K562 (cell line): Measurements from ENCODE around the gene ADAMTS2. TPM values are rescaled to one million over a fixed set of nuclear protein-coding genes. Genes with fewer than 3 reads are reported as not detected.

Experiments
- ATAC-seq: fragments of 200-7000 bp; cut with Tn5 transposase; 3 replicates; pipeline ENCODE4 v1.9.1; 2020; ENCODE audit warnings: moderate library complexity
- BruUV-seq: library from RNA; stranded (reverse); fragments of 400-500 nt; replicated peaks from 2 replicates; lab custom pipeline; 2021; lab: Mats Ljungman, UMichigan
- CTCF ChIA-PET: fragments of 300-600 bp; formaldehyde crosslinking; extraction: SDS; loops from one replicate; lab custom pipeline; 2021; ENCODE audit warnings: low intra/inter-chr PET ratio; lab: Yijun Ruan, JAX
- POLR2A ChIA-PET: fragments of 300-600, 350-650 bp; sonication (Branson Sonifier 250); formaldehyde crosslinking; extraction: SDS; loops from one replicate; lab custom pipeline; 2021; ENCODE audit warnings: antibody characterized with exemption, inconsistent platforms; lab: Yijun Ruan, JAX
- DNase-seq, 4 experiments: peaks; one replicate each; pipeline versions ENCODE4 v3.0.0 to v3.0.0-alpha.2; 2011 to 2018; ENCODE audit warnings: low spot score in 3 of 4, mixed read lengths in 3 of 4; ENCODE audit errors: extremely low read depth in 1 of 4
- FAIRE-seq: peaks from 2 replicates; lab custom pipeline; 2011; peaks lifted over from hg19 to GRCh38; lab: Jason Lieb, UNC
- H2AFZ ChIP-seq: 2 replicates; pipeline ENCODE4 v1.6.0; 2011; ENCODE audit warnings: low read depth, low read length, control low read depth, inconsistent platforms
- H3K27ac ChIP-seq: fragments of 200-600 bp; 3 replicates; pipeline ENCODE4 v1.8.0; 2011; ENCODE audit warnings: low read depth, mild to moderate bottlenecking, control low read depth, inconsistent platforms, low read length, moderate library complexity, mixed read lengths; ENCODE audit errors: extremely low read depth
- H3K27me3 ChIP-seq, 2 experiments: fragments of 300-600 bp in 1 of 2; 2 replicates in 1 of 2; 3 replicates in 1 of 2; pipeline versions ENCODE4 v1.6.0 to v1.8.0; 2011; ENCODE audit warnings: inconsistent platforms in 2 of 2, low read length in 2 of 2, mild to moderate bottlenecking in 1 of 2, mixed read lengths in 1 of 2, moderate library complexity in 1 of 2; ENCODE audit not compliant: control insufficient read depth in 2 of 2, insufficient read depth in 2 of 2
- H3K36me3 ChIP-seq: fragments of 300-600 bp; 3 replicates; pipeline ENCODE4 v1.8.0; 2011; ENCODE audit warnings: mild to moderate bottlenecking, low read length, inconsistent platforms; ENCODE audit not compliant: control insufficient read depth, insufficient read depth
- H3K4me1 ChIP-seq, 2 experiments: fragments of 200-600 bp in 1 of 2; replicated peaks in 1 of 2; 2 replicates in 1 of 2; 3 replicates in 1 of 2; pipeline versions ENCODE4 v1.5.1 to v1.8.0; 2011; ENCODE audit warnings: inconsistent platforms in 2 of 2, low read length in 2 of 2, mild to moderate bottlenecking in 1 of 2, mixed read lengths in 1 of 2, moderate library complexity in 1 of 2; ENCODE audit not compliant: control insufficient read depth in 2 of 2, insufficient read depth in 2 of 2
- H3K4me2 ChIP-seq: 2 replicates; pipeline ENCODE4 v1.6.1; 2011; ENCODE audit warnings: low read length, control low read depth, inconsistent platforms, mixed read lengths; ENCODE audit not compliant: insufficient read depth
- H3K4me3 ChIP-seq: fragments of 200-600 bp; sonication (generic), shearing (Covaris generic); 2 replicates; pipeline ENCODE4 v1.5.1; 2016; ENCODE audit warnings: control low read depth, inconsistent platforms
- H3K79me2 ChIP-seq: fragments of 200-600 bp; 3 replicates; pipeline ENCODE4 v1.8.0; 2011; ENCODE audit warnings: low read length, inconsistent platforms; ENCODE audit not compliant: control insufficient read depth, insufficient read depth
- H3K9ac ChIP-seq, 2 experiments: 2 replicates each; pipeline versions ENCODE4 v1.6.0 to v1.6.1; 2011; ENCODE audit warnings: low read depth in 2 of 2, low read length in 2 of 2, control low read depth in 1 of 2, inconsistent platforms in 1 of 2, mild to moderate bottlenecking in 1 of 2, mixed read lengths in 1 of 2; ENCODE audit not compliant: insufficient read depth in 1 of 2
- H3K9me1 ChIP-seq: one replicate; pipeline ENCODE4 v1.6.0; 2011; ENCODE audit warnings: inconsistent platforms, mild to moderate bottlenecking, low read length, moderate library complexity; ENCODE audit not compliant: control insufficient read depth, insufficient read depth
- H3K9me3 ChIP-seq: replicated peaks from 2 replicates; pipeline ENCODE4 v1.5.1; 2011; ENCODE audit warnings: low read depth, low read length, inconsistent platforms; ENCODE audit not compliant: control insufficient read depth, insufficient read depth
- H4K20me1 ChIP-seq: replicated peaks from 2 replicates; pipeline ENCODE4 v1.6.1; 2011; ENCODE audit warnings: low read length, inconsistent platforms, mixed read lengths; ENCODE audit not compliant: control insufficient read depth, insufficient read depth
- ARHGAP35 ChIP-seq: fragments of 450-650 bp; IDR thresholded peaks from 2 replicates; pipeline ENCODE4 v1.6.1; 2018; ENCODE audit not compliant: partially characterized antibody
- ARID1B ChIP-seq: fragments of 450-650 bp; IDR thresholded peaks from 2 replicates; pipeline ENCODE4 v1.6.1; 2016; ENCODE audit warnings: antibody characterized with exemption, mild to moderate bottlenecking, inconsistent platforms
- ATF1 ChIP-seq, 2 experiments: fragments of 450-650 bp in 1 of 2; IDR thresholded peaks; 2 replicates each; pipeline ENCODE4 v1.6.1; 2016; ENCODE audit warnings: missing compliant biosample characterization in 1 of 2, missing genetic modification characterization in 1 of 2
- ELK1 ChIP-seq: sonication (generic); formaldehyde crosslinking; IDR thresholded peaks from 2 replicates; pipeline ENCODE4 v1.8.1; 2022; ENCODE audit warnings: missing genetic modification reagents
- MLX ChIP-seq, 2 experiments: fragments of 450-650 bp in 1 of 2; sonication (generic) in 1 of 2; formaldehyde crosslinking; conservative IDR thresholded peaks; 2 replicates each; pipeline versions ENCODE4 v1.4.0 to v1.8.1; 2020 to 2022; ENCODE audit warnings: mild to moderate bottlenecking in 1 of 2, missing genetic modification reagents in 1 of 2
- NCOR1 ChIP-seq: fragments of 450-650 bp; IDR thresholded peaks from 2 replicates; pipeline ENCODE4 v1.6.1; 2016; ENCODE audit warnings: mild to moderate bottlenecking, moderate library complexity
- SIN3A ChIP-seq, 2 experiments: fragments of 150-350 bp in 1 of 2; IDR thresholded peaks; 2 replicates each; pipeline ENCODE4 v1.6.1; 2011 to 2016; ENCODE audit warnings: borderline replicate concordance in 2 of 2, low read depth in 2 of 2, low read length in 2 of 2, mild to moderate bottlenecking in 2 of 2, moderate library complexity in 2 of 2; ENCODE audit not compliant: control insufficient read depth in 1 of 2
- SMAD3 ChIP-seq: fragments of 450-650 bp; formaldehyde crosslinking; conservative IDR thresholded peaks from 2 replicates; pipeline ENCODE4 v1.4.0; 2020; ENCODE audit warnings: mild to moderate bottlenecking
- TGIF2 ChIP-seq: sonication (generic); formaldehyde crosslinking; IDR thresholded peaks from 2 replicates; pipeline ENCODE4 v1.8.1; 2022; ENCODE audit warnings: mild to moderate bottlenecking, missing genetic modification reagents, moderate library complexity
- ZNF3 ChIP-seq: fragments of 250-450 bp; sonication (Bioruptor Pico); IDR thresholded peaks from 2 replicates; pipeline ENCODE4 v1.5.0; 2021; ENCODE audit warnings: mild to moderate bottlenecking, moderate library complexity
- WGBS: fragments of 100-300 bp; shearing (Covaris generic); methylation state at CpG from one replicate; pipeline ENCODE4 v1.1.6; 2016; ENCODE audit warnings: low coverage, mixed read lengths; ENCODE audit not compliant: insufficient coverage; ENCODE audit errors: missing lambda C conversion rate; 5-methylcytosine and 5-hydroxymethylcytosine counted together
- in situ Hi-C: fragments of 300-500 bp; cut with MboI; formaldehyde crosslinking; loops from 4 replicates; pipeline ENCODE4 v1.15.0; 2018; ENCODE audit warnings: inconsistent platforms, mixed read lengths
- intact Hi-C: fragments of 100-400 bp; cut with micrococcal nuclease; formaldehyde crosslinking; loops from 2 replicates; pipeline ENCODE4 v1.14.2; 2022
- polyA plus RNA-seq, 8 experiments: library from polyadenylated mRNA; depleted of rRNA in 4 of 8; stranded (reverse) in 5 of 8; unstranded in 3 of 8; fragments of >200 nt; fragmentation: Nextera tagmentation in 2 of 8; fragmentation: Illumina TruSeq in 1 of 8; extraction: Ambion mirVana in 2 of 8; extraction: Trizol in 1 of 8; gene quantifications; 2 replicates each; pipeline versions ENCODE4 v1.2.1 to v1.2.3, GENCODE V29; 2011 to 2014; ENCODE audit warnings: inconsistent platforms in 1 of 8, missing spikeins in 1 of 8
- total RNA-seq, 7 experiments: library from RNA; depleted of rRNA in 6 of 7; stranded (reverse); fragments of >200 nt in 6 of 7; fragmentation: Illumina TruSeq in 2 of 7; extraction: Trizol in 2 of 7; gene quantifications; 2 replicates each; pipeline versions ENCODE4 v1.2.1 to v1.2.3, GENCODE V29; 2011 to 2021; ENCODE audit warnings: low replicate concordance in 1 of 7

Gene ADAMTS2
- total and polyA plus RNA-seq, 9 of the 15 experiments (the other 6 are each of a cell fraction or from before 2014, with no cell fraction given): not detected

- no peak overlapping the region for H3K4me2 ChIP-seq
- H3K27ac ChIP-seq: no peak overlapping the region
- no peak overlapping the region for H3K4me3 ChIP-seq
- TF ChIP-seq SMAD3: no peak
- TF ChIP-seq ATF1 (CRISPR knock-in tag; IDR thresholded peaks at IDR 0.05): no peak
- TF ChIP-seq ATF1 (tag; IDR thresholded peaks at IDR 0.05): no peak
- TF ChIP-seq NCOR1: no peak
- TF ChIP-seq ELK1 (CRISPR knock-in tag): no peak
- TF ChIP-seq TGIF2 (CRISPR knock-in tag): no peak
- TF ChIP-seq MLX (CRISPR knock-in tag; conservative IDR thresholded peaks at IDR 0.05): no peak
- no peak for TF ChIP-seq ZNF3 (CRISPR knock-in tag)
- no peak for TF ChIP-seq ARHGAP35
- TF ChIP-seq ARID1B: no peak
- no peak for TF ChIP-seq SIN3A (IDR thresholded peaks at IDR 0.05; ENCODE audit: borderline replicate concordance in 2 of 2, control insufficient read depth in 1 of 2, low read depth in 2 of 2, low read length in 2 of 2)
- no peak for FAIRE-seq
- intact Hi-C loops (no loop called here), in situ Hi-C loops (no loop called here)
- H3K27me3 ChIP-seq: peaks cover 2 to 70% of the 10 kb centered on the region in 2 experiments; a peak in 4 of 5 replicates
- no peaks in the 10 kb centered on the region for H3K9me1 ChIP-seq
- peaks cover 0 to 4% of the 10 kb centered on the region in 2 experiments; a peak in 1 of 5 replicates for H3K4me1 ChIP-seq
- CTCF ChIA-PET: no interaction called here
- no peaks in the 10 kb centered on the region for H3K36me3 ChIP-seq
- no peaks in the 10 kb centered on the region for H3K9me3 ChIP-seq
- no peak overlapping the region for H2AFZ ChIP-seq
- no peaks in the 10 kb centered on the region for H3K79me2 ChIP-seq
- H3K9ac ChIP-seq: no peak overlapping the region
- POLR2A ChIA-PET: no interaction called here
- BruUV-seq: no TSS peak
- DNase-seq: no peak
- ATAC-seq: no peak
- H4K20me1 ChIP-seq: no peaks in the 10 kb centered on the region
- WGBS: 0% methylated on average over 23 of the region's 26 CpGs
Observed at GRCh38 chr5:179190851-179191505, 154.3 kb downstream of the ADAMTS2 start.
